Testis (tissue), 3 donors: ENCODE measurements around the gene ZNRF2. TPM values are rescaled to one million over a fixed set of nuclear protein-coding genes. Genes with fewer than 3 reads are reported as not detected.

ENCODE experiments used
- DNase-seq: peaks from one replicate; pipeline ENCODE4 v3.0.0-alpha.2; 2019
- H3K27ac ChIP-seq, 2 donors: fragments of 200-600 bp; sonication (generic); one replicate each; pipeline ENCODE4 v1.5.1; 2019
- H3K27me3 ChIP-seq: fragments of 200-600 bp; sonication (generic); one replicate; pipeline ENCODE4 v1.5.1; 2019
- H3K36me3 ChIP-seq: fragments of 200-600 bp; sonication (generic); one replicate; pipeline ENCODE4 v1.5.1; 2017; ENCODE audit warnings: low read depth; ENCODE audit errors: missing control alignments
- H3K4me1 ChIP-seq: fragments of 200-600 bp; sonication (generic); one replicate; pipeline ENCODE4 v1.5.1; 2019
- H3K4me3 ChIP-seq, 2 donors: fragments of 200-600 bp; sonication (generic); one replicate each; pipeline ENCODE4 v1.5.1; 2017 to 2019
- H3K9me3 ChIP-seq: fragments of 200-600 bp; sonication (generic); one replicate; pipeline ENCODE4 v1.5.1; 2017
- CTCF ChIP-seq, 3 experiments: fragments of 450-650 bp in 2 of 3; fragments of 200-600 bp in 1 of 3; sonication (generic) in 1 of 3; IDR thresholded peaks; one replicate each; pipeline ENCODE4 v1.5.1; 2016 to 2019; ENCODE audit warnings: antibody characterized with exemption in 3 of 3, mild to moderate bottlenecking in 2 of 3, moderate library complexity in 1 of 3
- POLR2A ChIP-seq: fragments of 450-650 bp; IDR thresholded peaks from one replicate; pipeline ENCODE4 v1.6.1; 2017; ENCODE audit warnings: antibody characterized with exemption, mild to moderate bottlenecking, moderate library complexity
- WGBS, 2 donors: methylation state at CpG; one replicate each; pipeline ENCODE4 v1.1.5; 2018; 5-methylcytosine and 5-hydroxymethylcytosine counted together
- intact Hi-C: fragments of 100-400 bp; cut with DNase I; formaldehyde crosslinking; loops from one replicate; pipeline ENCODE4 v1.15.1; 2023; ENCODE audit warnings: low total_unique reads
- polyA plus RNA-seq: library from polyadenylated mRNA; stranded (reverse); fragments of 350-450 nt; fragmentation: Illumina TruSeq; extraction: RNeasy Lipid Tissue Mini Kit (QIAGEN cat#74804); gene quantifications from one replicate; pipeline ENCODE4 v1.2.3, GENCODE V29; 2014; ENCODE audit warnings: low read depth, low replicate concordance; ENCODE audit not compliant: insufficient read depth
- total RNA-seq, 2 donors: library from RNA; depleted of rRNA; stranded (reverse); fragments of >200 nt; gene quantifications; one replicate each; pipeline ENCODE4 v1.2.3, GENCODE V29; 2016

ZNRF2 gene
- total and polyA plus RNA-seq, 3 donors from 2014 or later: 38.4 to 65.0 (median 53.0) TPM

- H3K4me3 ChIP-seq: no peak overlapping the region
- no peaks in the 10 kb centered on the region for H3K27me3 ChIP-seq
- 97 to 100% methylated on average over 2 of the region's 2 CpGs for WGBS, 2 donors
- H3K4me1 ChIP-seq: no peaks in the 10 kb centered on the region
- TF ChIP-seq POLR2A (no peak), CTCF (IDR thresholded peaks at IDR 0.05) (no peak)
- H3K9me3 ChIP-seq: no peaks in the 10 kb centered on the region
- intact Hi-C loops: no loop called here
- DNase-seq: no peak
- H3K27ac ChIP-seq: no peak overlapping the region
- no peaks in the 10 kb centered on the region for H3K36me3 ChIP-seq
These were observed 63.1 kb downstream of the ZNRF2 start for GRCh38 chr7:30347226-30348082.

- intact Hi-C loops: no loop called here
- WGBS, 2 donors: 85 to 90% methylated on average over 2 of the region's 2 CpGs
- TF ChIP-seq POLR2A (no peak), CTCF (IDR thresholded peaks at IDR 0.05) (no peak)
- H3K9me3 ChIP-seq: no peaks in the 10 kb centered on the region
- no peak overlapping the region for H3K4me3 ChIP-seq
- H3K27me3 ChIP-seq: no peaks in the 10 kb centered on the region
- H3K27ac ChIP-seq: no peak overlapping the region
- H3K4me1 ChIP-seq: no peaks in the 10 kb centered on the region
- no peaks in the 10 kb centered on the region for H3K36me3 ChIP-seq
- DNase-seq: no peak
These were observed 63.7 kb downstream of the ZNRF2 start for GRCh38 chr7:30348083-30348560.

DNA sequence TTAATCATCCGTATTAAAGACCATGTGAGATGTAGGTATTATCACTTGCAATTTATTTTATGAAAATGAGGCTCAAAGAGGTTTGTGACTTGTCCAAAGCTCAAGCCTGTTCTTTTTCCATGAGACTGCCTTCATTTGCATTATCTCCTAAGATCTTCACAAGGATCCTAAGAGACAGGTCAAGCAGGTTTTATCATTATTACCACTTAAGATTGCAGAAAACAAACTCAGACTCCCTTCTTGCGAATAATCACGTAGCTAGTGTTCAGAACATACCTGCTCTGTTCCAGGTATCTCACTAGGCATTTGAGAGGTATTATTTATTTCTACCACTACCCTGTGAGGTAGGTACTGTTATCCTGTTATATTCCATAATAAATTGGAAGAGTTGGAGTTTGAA is 64.8 kb downstream of the ZNRF2 start:
- no peaks in the 10 kb centered on the region for H3K36me3 ChIP-seq
- TF ChIP-seq CTCF (IDR thresholded peaks at IDR 0.05) (no peak), POLR2A (no peak)
- no peak for DNase-seq
- H3K4me3 ChIP-seq: no peak overlapping the region
- intact Hi-C loops: no loop called here
- no peak overlapping the region for H3K27ac ChIP-seq
- H3K27me3 ChIP-seq: no peaks in the 10 kb centered on the region
- no peaks in the 10 kb centered on the region for H3K9me3 ChIP-seq
- no peaks in the 10 kb centered on the region for H3K4me1 ChIP-seq
- WGBS, 2 donors: 94 to 95% methylated on average over 3 of the region's 3 CpGs

DNA sequence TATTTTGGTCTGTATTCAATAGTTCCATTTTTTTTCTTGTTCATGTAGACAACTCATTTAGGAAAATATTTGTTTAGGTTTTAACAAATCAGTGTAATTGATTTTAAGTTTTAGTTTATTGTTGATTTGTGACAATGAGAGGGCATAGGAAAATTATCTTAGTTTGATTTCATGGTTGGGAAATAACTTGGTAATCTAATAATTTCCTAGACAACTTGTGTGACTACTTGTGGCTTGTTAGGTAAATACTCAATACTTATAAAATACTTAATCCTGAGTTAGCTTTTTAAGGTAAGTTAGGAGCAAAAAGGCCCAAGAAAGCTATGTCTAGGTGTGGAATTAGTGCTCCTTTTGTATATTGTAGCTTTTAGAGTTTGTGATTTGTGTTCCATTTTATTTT is 65.4 kb downstream of the ZNRF2 start:
- no peaks in the 10 kb centered on the region for H3K4me1 ChIP-seq
- TF ChIP-seq POLR2A: no peak
- TF ChIP-seq CTCF (IDR thresholded peaks at IDR 0.05): no peak
- H3K27me3 ChIP-seq: no peaks in the 10 kb centered on the region
- no peak for DNase-seq
- H3K9me3 ChIP-seq: no peaks in the 10 kb centered on the region
- intact Hi-C loops: no loop called here
- H3K4me3 ChIP-seq: no peak overlapping the region
- H3K27ac ChIP-seq: no peak overlapping the region
- no peaks in the 10 kb centered on the region for H3K36me3 ChIP-seq

DNA sequence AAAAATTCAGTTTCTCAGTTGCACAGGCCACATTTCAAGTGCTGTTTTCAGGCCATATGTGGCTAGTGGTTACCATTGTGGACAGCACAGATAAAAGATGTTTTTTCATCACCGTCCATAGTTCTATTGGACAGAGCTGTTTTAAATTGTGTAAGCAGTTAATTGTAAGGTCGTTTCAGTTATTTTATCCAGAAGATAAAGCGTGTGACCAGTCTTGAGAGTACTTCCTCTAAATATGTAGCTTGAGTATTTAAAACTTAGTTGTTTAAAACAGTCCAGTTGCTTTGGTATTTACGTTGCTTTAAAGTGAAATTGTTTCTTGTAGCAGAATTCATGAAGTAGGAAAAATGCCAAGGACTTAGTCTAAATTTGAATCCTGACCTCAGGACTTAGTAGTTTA is 66.9 kb downstream of the ZNRF2 start:
- Histone ChIP-seq H3K27me3 (no peaks in the 10 kb centered on the region), H3K4me3 (no peak overlapping the region), H3K27ac (no peak overlapping the region), H3K9me3 (no peaks in the 10 kb centered on the region), H3K4me1 (no peaks in the 10 kb centered on the region), H3K36me3 (no peaks in the 10 kb centered on the region)
- intact Hi-C loops: no loop called here
- DNase-seq: no peak
- WGBS, 2 donors: 76 to 81% methylated on average over 4 of the region's 4 CpGs
- TF ChIP-seq CTCF (IDR thresholded peaks at IDR 0.05): no peak
- TF ChIP-seq POLR2A: no peak
